Activated naive CD8-positive, alpha-beta T cell treated with anti-CD3 and anti-CD28 coated beads for 36 hours (primary cell): ENCODE data around the gene LPAR5. TPM values are rescaled to one million over a fixed set of nuclear protein-coding genes. Genes with fewer than 3 reads are reported as not detected.

ENCODE experiments used
- DNase-seq: peaks from one replicate; pipeline ENCODE4 v3.0.0; 2021
- H3K27ac Mint-ChIP-seq: one replicate; pipeline ENCODE4 v1.8.0; 2022; ENCODE audit warnings: mild to moderate bottlenecking, moderate library complexity, mixed read lengths
- H3K27me3 Mint-ChIP-seq: one replicate; pipeline ENCODE4 v1.8.0; 2022; ENCODE audit warnings: mild to moderate bottlenecking, mixed read lengths
- H3K36me3 Mint-ChIP-seq: one replicate; pipeline ENCODE4 v1.8.0; 2021; ENCODE audit warnings: mild to moderate bottlenecking, mixed read lengths
- H3K4me1 Mint-ChIP-seq: one replicate; pipeline ENCODE4 v1.8.0; 2021; ENCODE audit warnings: mixed read lengths
- H3K4me3 Mint-ChIP-seq: one replicate; pipeline ENCODE4 v1.8.0; 2022; ENCODE audit warnings: mild to moderate bottlenecking, moderate library complexity, mixed read lengths
- H3K9me3 Mint-ChIP-seq: one replicate; pipeline ENCODE4 v1.8.0; 2022; ENCODE audit warnings: mixed read lengths
- total RNA-seq, 2 experiments: library from RNA; stranded (reverse); gene quantifications; one replicate each; pipeline ENCODE4 v1.2.3, GENCODE V29; 2021

The LPAR5 gene
- total RNA-seq, 2 experiments from 2014 or later: 7.3 to 7.9 TPM

DNA sequence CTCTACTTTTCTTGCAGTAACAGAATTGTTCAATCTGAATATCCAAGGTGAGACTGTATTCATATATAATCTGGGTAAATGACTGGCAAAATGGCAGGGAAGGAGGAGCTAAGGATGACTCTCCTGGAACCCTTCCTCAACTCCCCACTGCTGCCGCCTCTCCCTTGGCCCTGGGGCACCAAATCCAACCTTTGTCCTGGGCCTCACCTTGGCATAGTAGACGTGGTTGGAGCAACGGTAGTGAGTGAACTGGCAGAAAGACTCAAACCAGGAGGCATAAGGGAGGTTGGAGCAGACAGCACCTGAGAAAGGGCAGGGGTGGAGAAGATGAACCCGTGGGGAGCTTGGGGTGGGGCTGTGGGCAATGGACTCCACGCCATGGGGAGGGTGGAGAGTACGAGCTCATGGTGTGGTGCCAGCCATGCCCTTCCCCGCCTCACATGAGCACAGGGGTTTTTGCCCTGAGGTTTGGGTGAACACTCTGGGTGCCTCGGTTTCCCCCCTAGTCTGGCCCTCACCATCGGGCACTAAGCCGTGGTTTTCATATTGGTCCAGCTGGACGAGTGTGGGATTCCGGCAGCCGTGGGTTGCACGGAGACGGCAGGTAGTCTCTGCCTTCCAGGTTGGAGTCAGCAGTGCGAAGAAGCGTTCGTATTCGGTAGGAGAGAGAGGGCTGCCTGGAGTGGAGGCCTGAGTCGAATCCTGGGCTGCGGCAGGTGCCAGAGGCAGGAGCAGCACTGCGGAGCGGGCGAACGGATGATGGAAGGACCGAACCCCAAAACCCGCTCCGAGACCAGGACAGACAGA is 10.7 kb upstream of the LPAR5 start:
- no peak for DNase-seq
- Mint-ChIP-seq H3K36me3 (peaks cover 33% of the 10 kb centered on the region), H3K27ac (peak overlapping the region; percentile 52), H3K4me1 (peaks cover 8% of the 10 kb centered on the region), H3K9me3 (peaks cover 19% of the 10 kb centered on the region), H3K27me3 (no peaks in the 10 kb centered on the region), H3K4me3 (peak overlapping the region; percentile 70)

DNA sequence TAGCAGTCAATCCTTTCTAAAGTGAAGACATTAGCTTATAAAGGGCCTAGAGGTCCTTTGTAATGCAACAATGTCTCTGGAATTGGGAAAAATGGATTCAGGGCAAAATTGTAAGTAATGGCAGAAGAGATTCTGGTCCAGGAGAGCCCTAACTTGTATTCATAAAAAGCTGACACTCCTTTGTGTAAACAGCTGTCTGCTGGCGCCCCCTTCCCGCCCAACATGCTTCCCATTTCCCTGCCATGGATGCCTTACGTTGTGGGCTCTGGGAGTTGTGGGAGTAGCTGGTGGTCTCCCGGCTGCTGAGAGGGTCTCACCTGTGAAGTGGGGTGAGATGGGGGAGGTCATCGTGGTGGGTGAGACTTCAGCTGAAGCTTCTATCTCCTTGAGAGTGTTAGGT is 9.1 kb upstream of the LPAR5 start:
- H3K36me3 Mint-ChIP-seq: peaks cover 31% of the 10 kb centered on the region
- H3K4me1 Mint-ChIP-seq: peaks cover 8% of the 10 kb centered on the region
- no peak overlapping the region for H3K27ac Mint-ChIP-seq
- no peak overlapping the region for H3K4me3 Mint-ChIP-seq
- no peak for DNase-seq
- peaks cover 19% of the 10 kb centered on the region for H3K9me3 Mint-ChIP-seq
- no peaks in the 10 kb centered on the region for H3K27me3 Mint-ChIP-seq

GRCh38 chr12:6644257-6644596 is 8.5 kb upstream of the LPAR5 start:
- DNase-seq: no peak
- Mint-ChIP-seq H3K27ac (no peak overlapping the region), H3K4me3 (no peak overlapping the region), H3K4me1 (peaks cover 8% of the 10 kb centered on the region), H3K36me3 (peaks cover 31% of the 10 kb centered on the region), H3K27me3 (no peaks in the 10 kb centered on the region), H3K9me3 (peaks cover 19% of the 10 kb centered on the region)

DNA sequence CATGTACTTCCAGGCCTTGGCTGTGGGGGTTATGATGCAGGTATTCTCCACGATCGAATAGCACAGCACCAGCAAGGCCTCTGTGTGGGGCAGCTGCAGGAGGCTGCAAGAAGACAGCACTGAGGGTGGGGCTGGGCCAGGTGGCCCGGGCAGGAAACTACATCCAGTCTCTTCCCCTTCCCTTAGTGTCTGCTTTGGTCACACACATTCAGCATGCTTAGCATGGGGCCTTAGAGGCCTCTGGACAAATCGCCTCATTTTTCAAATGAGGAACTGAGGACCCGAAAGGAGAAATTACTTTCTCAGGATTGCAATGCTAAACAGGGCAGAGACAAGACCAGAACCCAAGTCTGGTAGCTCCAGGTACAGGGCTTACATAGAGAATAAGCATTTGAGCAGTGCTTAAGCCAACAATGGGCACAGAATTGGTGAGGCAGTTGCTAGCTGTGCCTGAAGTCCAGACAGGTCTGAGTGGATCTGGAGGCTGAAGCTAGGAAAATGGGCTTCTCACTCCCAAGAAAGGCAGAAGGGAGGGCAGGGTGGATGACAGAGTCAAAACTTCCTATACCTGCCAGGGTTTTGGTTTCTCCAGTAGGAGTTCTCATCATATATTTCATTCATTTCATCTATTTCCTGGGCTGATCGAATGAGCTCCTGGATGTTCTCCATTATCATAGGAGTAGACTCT is 8.0 kb upstream of the LPAR5 start:
- peaks cover 19% of the 10 kb centered on the region for H3K9me3 Mint-ChIP-seq
- no peak overlapping the region for H3K27ac Mint-ChIP-seq
- no peak overlapping the region for H3K4me3 Mint-ChIP-seq
- no peak for DNase-seq
- peaks cover 31% of the 10 kb centered on the region for H3K36me3 Mint-ChIP-seq
- peaks cover 8% of the 10 kb centered on the region for H3K4me1 Mint-ChIP-seq
- H3K27me3 Mint-ChIP-seq: no peaks in the 10 kb centered on the region

GRCh38 chr12:6641131-6641530 is 5.4 kb upstream of the LPAR5 start:
- Mint-ChIP-seq H3K27me3 (no peaks in the 10 kb centered on the region), H3K9me3 (peaks cover 17% of the 10 kb centered on the region), H3K4me1 (peaks cover 8% of the 10 kb centered on the region), H3K36me3 (peaks cover 20% of the 10 kb centered on the region), H3K4me3 (no peak overlapping the region), H3K27ac (no peak overlapping the region)
- no peak for DNase-seq

DNA sequence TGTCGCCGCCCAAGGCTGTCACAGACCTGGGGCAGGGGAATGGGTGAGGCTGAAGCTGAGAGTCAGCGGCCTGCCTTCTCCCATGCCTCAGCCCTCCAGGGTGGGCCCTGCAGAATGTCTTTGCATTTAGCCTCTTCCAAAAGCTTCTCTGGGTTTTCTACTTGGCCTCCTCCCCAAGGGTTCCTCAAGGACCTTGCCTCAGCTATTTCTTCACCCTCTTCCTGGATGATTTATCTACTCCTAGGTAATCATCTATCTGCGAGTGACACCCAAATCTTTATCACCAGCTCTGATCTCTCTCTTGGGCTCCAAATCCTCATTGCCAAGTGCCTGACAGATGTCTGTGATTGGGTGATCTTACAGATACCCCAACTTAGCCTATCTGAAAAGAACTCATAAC is 4.7 kb upstream of the LPAR5 start:
- H3K27me3 Mint-ChIP-seq: no peaks in the 10 kb centered on the region
- no peak for DNase-seq
- peaks cover 19% of the 10 kb centered on the region for H3K36me3 Mint-ChIP-seq
- no peak overlapping the region for H3K27ac Mint-ChIP-seq
- H3K4me3 Mint-ChIP-seq: no peak overlapping the region
- H3K4me1 Mint-ChIP-seq: peaks cover 15% of the 10 kb centered on the region
- H3K9me3 Mint-ChIP-seq: peaks cover 17% of the 10 kb centered on the region

- Mint-ChIP-seq H3K9me3 (peaks cover 11% of the 10 kb centered on the region), H3K27ac (no peak overlapping the region), H3K36me3 (peaks cover 13% of the 10 kb centered on the region), H3K4me3 (no peak overlapping the region), H3K27me3 (no peaks in the 10 kb centered on the region), H3K4me1 (peaks cover 26% of the 10 kb centered on the region)
- DNase-seq: no peak
Measured at GRCh38 chr12:6639151-6639801, 3.5 kb upstream of the LPAR5 start.

GRCh38 chr12:6638305-6638704 is 2.5 kb upstream of the LPAR5 start:
- H3K36me3 Mint-ChIP-seq: peaks cover 4% of the 10 kb centered on the region
- H3K27ac Mint-ChIP-seq: no peak overlapping the region
- peaks cover 31% of the 10 kb centered on the region for H3K4me1 Mint-ChIP-seq
- peaks cover 4% of the 10 kb centered on the region for H3K9me3 Mint-ChIP-seq
- no peak for DNase-seq
- H3K27me3 Mint-ChIP-seq: no peaks in the 10 kb centered on the region
- no peak overlapping the region for H3K4me3 Mint-ChIP-seq

GRCh38 chr12:6635375-6635855 is 344 bp downstream of the LPAR5 start:
- DNase-seq: peak; percentile 82
- Mint-ChIP-seq H3K36me3 (no peaks in the 10 kb centered on the region), H3K27me3 (no peaks in the 10 kb centered on the region), H3K4me1 (peaks cover 60% of the 10 kb centered on the region), H3K27ac (peak overlapping the region; percentile 97), H3K4me3 (peak overlapping the region; percentile 79), H3K9me3 (no peaks in the 10 kb centered on the region)

DNA sequence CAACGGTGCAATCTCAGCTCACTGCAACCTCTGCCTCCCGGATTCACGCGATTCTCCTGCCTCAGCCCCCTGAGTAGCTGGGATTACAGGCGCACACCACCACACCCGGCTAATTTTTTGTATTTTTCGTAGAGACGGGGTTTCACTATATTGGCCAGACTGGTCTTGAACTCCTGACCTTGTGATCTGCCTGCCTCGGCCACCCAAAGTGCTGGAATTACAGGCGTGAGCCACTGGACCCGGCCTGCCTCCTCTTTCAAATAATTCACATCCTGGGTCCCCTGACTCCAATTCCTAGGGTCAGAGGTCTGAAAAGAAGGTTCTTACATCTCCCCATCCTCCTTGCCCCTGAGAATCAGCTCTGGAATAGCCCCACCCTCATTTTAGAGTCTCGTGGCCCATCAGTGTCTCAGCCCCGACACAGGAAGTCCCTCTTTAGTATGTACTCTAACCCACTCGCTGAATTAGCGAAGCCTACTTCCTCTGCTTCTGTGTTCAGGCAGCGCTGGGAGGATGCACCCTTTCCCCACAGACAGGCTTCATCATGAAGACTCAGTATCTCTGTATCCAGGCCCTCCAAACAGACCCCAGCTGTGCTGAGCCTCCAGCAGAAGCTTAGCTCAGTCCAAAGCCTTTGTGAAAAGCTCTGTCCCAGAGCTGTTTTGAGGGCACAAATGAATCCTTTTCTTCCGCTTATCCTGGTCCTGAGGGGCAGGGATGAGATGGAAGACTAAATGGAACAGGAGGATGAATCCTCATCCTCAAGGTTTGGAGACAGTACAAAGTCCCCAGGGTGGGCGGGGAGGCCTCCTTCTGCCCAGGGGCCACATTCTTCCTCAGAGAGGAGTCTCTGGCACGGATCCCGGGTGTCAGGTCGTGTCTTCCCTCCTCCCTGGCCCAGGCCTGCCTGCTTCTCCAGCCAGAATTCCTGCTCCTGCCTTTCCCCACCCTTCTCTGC is 3.5 kb downstream of the LPAR5 start:
- H3K4me1 Mint-ChIP-seq: peaks cover 68% of the 10 kb centered on the region
- peak overlapping the region; percentile 85 for H3K4me3 Mint-ChIP-seq
- no peaks in the 10 kb centered on the region for H3K27me3 Mint-ChIP-seq
- DNase-seq: peak; percentile 49
- H3K36me3 Mint-ChIP-seq: no peaks in the 10 kb centered on the region
- H3K9me3 Mint-ChIP-seq: no peaks in the 10 kb centered on the region
- peak overlapping the region; percentile 99 for H3K27ac Mint-ChIP-seq

- no peak for DNase-seq
- Mint-ChIP-seq H3K27me3 (no peaks in the 10 kb centered on the region), H3K4me1 (peaks cover 73% of the 10 kb centered on the region), H3K9me3 (no peaks in the 10 kb centered on the region), H3K36me3 (peaks cover 2% of the 10 kb centered on the region), H3K27ac (peak overlapping the region; percentile 99), H3K4me3 (peak overlapping the region; percentile 85)
Measured at GRCh38 chr12:6631549-6631961, 4.2 kb downstream of the LPAR5 start.

DNA sequence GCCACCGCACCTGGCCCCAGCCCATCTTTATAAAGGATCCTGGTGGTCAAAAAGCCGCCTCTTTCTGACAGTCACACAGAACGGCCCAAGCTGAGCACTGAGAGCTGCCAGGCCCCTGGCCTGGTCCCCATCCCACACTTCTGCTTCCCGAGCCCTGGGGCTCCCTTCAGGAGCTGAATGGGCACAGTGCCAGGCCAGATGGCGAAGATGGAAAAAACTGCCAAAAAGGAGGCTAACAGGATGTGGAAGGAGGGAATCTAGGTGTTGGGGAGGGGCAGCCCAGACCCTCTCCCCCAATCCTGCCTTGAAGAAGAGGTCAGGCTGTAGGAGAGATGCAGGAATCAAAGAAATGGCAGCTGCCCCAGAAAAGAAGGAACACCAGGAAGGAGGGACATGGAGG is 5.0 kb downstream of the LPAR5 start:
- DNase-seq: no peak
- H3K27me3 Mint-ChIP-seq: no peaks in the 10 kb centered on the region
- peak overlapping the region; percentile 99 for H3K27ac Mint-ChIP-seq
- peaks cover 69% of the 10 kb centered on the region for H3K4me1 Mint-ChIP-seq
- no peaks in the 10 kb centered on the region for H3K9me3 Mint-ChIP-seq
- peak overlapping the region; percentile 85 for H3K4me3 Mint-ChIP-seq
- peaks cover 3% of the 10 kb centered on the region for H3K36me3 Mint-ChIP-seq

DNA sequence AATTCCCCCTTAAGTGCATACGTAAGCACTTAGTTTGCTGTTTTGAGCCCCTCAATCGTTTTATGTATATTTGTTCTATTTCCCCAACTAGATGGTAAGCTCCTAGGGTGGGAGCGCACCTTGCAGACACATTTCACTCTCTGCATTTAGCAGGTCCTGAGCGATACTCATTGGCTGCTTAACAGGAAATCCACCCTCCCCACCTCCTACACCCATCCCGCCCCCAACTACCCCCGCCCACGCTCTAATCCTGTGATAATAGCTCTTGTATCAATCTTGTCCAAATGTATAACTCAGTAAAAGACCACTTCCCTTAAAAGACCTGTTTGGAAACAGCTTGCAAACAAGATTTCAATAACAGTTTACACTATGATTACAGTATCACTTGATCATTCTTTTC is 8.1 kb downstream of the LPAR5 start:
- Mint-ChIP-seq H3K4me1 (peaks cover 48% of the 10 kb centered on the region), H3K4me3 (peak overlapping the region; percentile 71), H3K36me3 (peaks cover 3% of the 10 kb centered on the region), H3K27ac (peak overlapping the region; percentile 84), H3K9me3 (no peaks in the 10 kb centered on the region), H3K27me3 (no peaks in the 10 kb centered on the region)
- DNase-seq: no peak

DNA sequence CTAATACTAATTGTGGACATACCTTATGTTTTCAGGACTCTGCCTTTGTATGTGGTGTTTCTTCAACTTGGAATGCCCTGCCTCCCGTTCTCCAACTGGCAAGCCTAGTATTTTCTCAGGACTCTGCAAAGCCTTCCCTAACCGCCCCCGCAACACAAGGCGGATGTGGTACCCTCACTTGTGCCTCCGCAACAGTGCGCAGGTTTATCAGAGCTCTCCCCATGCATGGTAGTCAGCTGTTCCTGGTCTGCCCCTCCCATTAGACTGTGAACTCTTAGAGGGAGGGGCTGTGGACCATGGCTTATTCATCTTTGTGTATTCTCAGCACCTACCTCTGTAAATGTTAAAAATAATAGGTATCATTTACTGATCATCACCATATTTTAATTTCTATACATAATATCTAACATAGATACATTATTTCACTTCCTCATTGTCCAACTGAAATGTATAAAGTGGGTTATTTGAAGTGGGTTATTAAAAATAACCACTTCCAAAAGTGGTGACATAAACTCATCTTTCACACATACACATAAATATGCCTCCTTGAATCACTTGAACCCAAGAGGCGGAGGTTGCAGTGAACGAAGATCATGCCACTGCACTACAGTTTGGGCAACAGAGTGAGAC is 9.0 kb downstream of the LPAR5 start:
- no peaks in the 10 kb centered on the region for H3K9me3 Mint-ChIP-seq
- DNase-seq: no peak
- H3K36me3 Mint-ChIP-seq: peaks cover 3% of the 10 kb centered on the region
- H3K27me3 Mint-ChIP-seq: no peaks in the 10 kb centered on the region
- peak overlapping the region; percentile 22 for H3K4me3 Mint-ChIP-seq
- H3K4me1 Mint-ChIP-seq: peaks cover 40% of the 10 kb centered on the region
- peak overlapping the region; percentile 84 for H3K27ac Mint-ChIP-seq
